Endodermal cell (in vitro differentiated cells): Measurements from ENCODE around the gene CR1. TPM values are rescaled to one million over a fixed set of nuclear protein-coding genes. Genes with fewer than 3 reads are reported as not detected.
"Not testable (repeated sequence)": the region's sequence is repeated elsewhere in the genome, so short reads cannot be mapped to it uniquely, and the experiment has no call there.

Experiments used
- DNase-seq: peaks from one replicate; pipeline ENCODE4 v3.0.0-alpha.2; 2017
- H3K27ac ChIP-seq: 2 replicates; pipeline ENCODE4 v1.5.1; 2013; ENCODE audit warnings: mild to moderate bottlenecking, low read depth, low read length, moderate library complexity
- H3K27me3 ChIP-seq: 2 replicates; pipeline ENCODE4 v1.6.1; 2013; ENCODE audit warnings: mild to moderate bottlenecking, low read length, moderate library complexity; ENCODE audit not compliant: insufficient read depth, control insufficient read depth, poor library complexity, severe bottlenecking
- H3K36me3 ChIP-seq: 2 replicates; pipeline ENCODE4 v1.7.0; 2013; ENCODE audit warnings: mild to moderate bottlenecking, low read length, moderate library complexity; ENCODE audit not compliant: control insufficient read depth, insufficient read depth
- H3K4me1 ChIP-seq: one replicate; pipeline ENCODE4 v1.7.0; 2013; ENCODE audit warnings: low read length; ENCODE audit not compliant: control insufficient read depth, insufficient read depth
- H3K4me3 ChIP-seq: 2 replicates; pipeline ENCODE4 v1.5.1; 2013; ENCODE audit warnings: mild to moderate bottlenecking, low read length, moderate library complexity
- H3K9ac ChIP-seq: 2 replicates; pipeline ENCODE4 v1.6.1; 2013; ENCODE audit warnings: mild to moderate bottlenecking, low read length, moderate library complexity; ENCODE audit not compliant: poor library complexity, severe bottlenecking; ENCODE audit errors: extremely low read depth
- H3K9me3 ChIP-seq: 2 replicates; pipeline ENCODE4 v1.6.1; 2013; ENCODE audit warnings: mild to moderate bottlenecking, low read length, moderate library complexity; ENCODE audit not compliant: control insufficient read depth
- H3K27ac Mint-ChIP-seq: 2 replicates; pipeline ENCODE4 v1.8.0; 2020; ENCODE audit warnings: mixed read lengths
- H3K27me3 Mint-ChIP-seq: 2 replicates; pipeline ENCODE4 v1.8.0; 2021; ENCODE audit warnings: mild to moderate bottlenecking, mixed read lengths; ENCODE audit not compliant: insufficient read depth
- H3K36me3 Mint-ChIP-seq: 2 replicates; pipeline ENCODE4 v1.8.0; 2020; ENCODE audit warnings: low read depth, mixed read lengths
- H3K4me1 Mint-ChIP-seq: 2 replicates; pipeline ENCODE4 v1.8.0; 2020; ENCODE audit warnings: mixed read lengths
- H3K4me3 Mint-ChIP-seq: 2 replicates; pipeline ENCODE4 v1.8.0; 2020; ENCODE audit warnings: mild to moderate bottlenecking, moderate library complexity, mixed read lengths
- H3K9me3 Mint-ChIP-seq: 2 replicates; pipeline ENCODE4 v1.8.0; 2020; ENCODE audit warnings: mild to moderate bottlenecking, mixed read lengths
- CTCF ChIP-seq: fragments of 200-600 bp; sonication (generic); conservative IDR thresholded peaks from 2 replicates; pipeline ENCODE4 v1.5.0; 2021; ENCODE audit warnings: antibody characterized with exemption, mild to moderate bottlenecking
- WGBS, 2 experiments: methylation state at CpG; one replicate each; pipeline versions ENCODE4 v1.1.5 to v1.1.7; 2013; ENCODE audit warnings: missing lambda C conversion rate in 2 of 2, mixed read lengths in 1 of 2; ENCODE audit not compliant: insufficient coverage in 1 of 2, insufficient read length in 1 of 2; 5-methylcytosine and 5-hydroxymethylcytosine counted together
- total RNA-seq, 2 donors: library from RNA; stranded (reverse); fragmentation: NEBNext Ultra II Directional in 1 of 2; extraction: Animal tissue kit (Norgen Biotek cat#: 25700) in 1 of 2; gene quantifications; 2 replicates in 1 of 2; 3 replicates in 1 of 2; pipeline ENCODE4 v1.2.1, GENCODE V29; 2021

The CR1 gene
- total RNA-seq, 2 donors from 2014 or later = 0.07 TPM; not detected in 1

DNA sequence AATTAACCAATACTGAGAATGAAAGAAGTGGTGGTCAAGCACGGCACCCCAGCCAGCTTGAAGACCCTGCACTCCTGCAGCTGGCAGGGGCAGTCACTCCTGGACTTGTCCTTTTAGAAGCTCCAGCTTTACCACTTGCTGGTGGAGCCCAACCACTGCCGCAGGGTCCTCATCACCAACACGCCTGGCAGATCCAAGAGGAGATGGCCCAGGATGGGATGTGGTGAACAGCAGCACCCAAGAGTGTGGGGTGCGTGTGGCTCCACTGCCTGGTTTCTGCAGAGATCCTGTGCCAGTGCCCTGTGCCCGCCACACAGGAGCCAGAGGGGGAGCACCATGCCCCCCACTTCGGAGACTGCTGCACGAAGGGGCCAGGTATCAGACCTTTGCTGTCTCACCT lies 162.5 kb downstream of the CR1 start:
- H3K4me1 Mint-ChIP-seq = peaks cover 4% of the 10 kb centered on the region
- no peaks in the 10 kb centered on the region for H3K27me3 Mint-ChIP-seq
- H3K4me3 Mint-ChIP-seq = no peak overlapping the region
- no peak overlapping the region for H3K27ac Mint-ChIP-seq
- no peak for DNase-seq
- Histone ChIP-seq H3K4me3 (no peak overlapping the region), H3K27ac (no peak overlapping the region), H3K9me3 (no peaks in the 10 kb centered on the region), H3K27me3 (no peaks in the 10 kb centered on the region), H3K9ac (no peak overlapping the region), H3K4me1 (no peaks in the 10 kb centered on the region), H3K36me3 (no peaks in the 10 kb centered on the region)
- peaks cover 11% of the 10 kb centered on the region for H3K9me3 Mint-ChIP-seq
- 81 to 86% methylated on average over 6 to 7 of the region's 7 CpGs for WGBS, 2 experiments
- no peak for TF ChIP-seq CTCF
- peaks cover 2% of the 10 kb centered on the region for H3K36me3 Mint-ChIP-seq

DNA sequence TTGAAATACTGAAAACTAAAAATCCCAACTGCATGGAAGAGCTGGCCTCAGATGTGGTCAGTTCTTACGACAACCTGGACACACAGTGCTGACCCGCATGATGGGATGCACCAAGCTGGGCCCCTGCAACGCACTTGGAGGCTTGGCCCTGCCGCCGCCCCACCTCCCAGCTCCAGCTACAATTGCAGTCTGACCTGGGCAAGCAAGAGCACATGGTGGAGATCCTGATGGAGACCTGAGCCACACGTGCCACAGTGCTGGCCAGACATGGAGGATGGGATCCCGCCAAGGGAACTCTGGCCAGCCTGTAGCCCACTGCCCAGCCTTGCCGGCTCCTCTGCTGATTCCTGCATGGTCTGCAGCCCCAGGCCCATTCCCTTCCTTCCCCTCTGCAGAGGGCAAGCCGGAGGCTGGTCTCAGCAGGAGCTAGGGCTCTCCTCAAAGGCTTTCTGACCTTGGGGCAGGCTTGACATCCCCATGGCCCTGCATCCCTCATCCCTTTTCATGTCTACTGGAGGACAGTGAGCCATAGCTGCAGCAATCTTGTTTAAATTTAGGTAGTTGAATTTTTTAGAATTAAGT lies 163.0 kb downstream of the CR1 start:
- Histone ChIP-seq H3K9me3 (peaks cover 6% of the 10 kb centered on the region), H3K27me3 (no peaks in the 10 kb centered on the region), H3K4me1 (no peaks in the 10 kb centered on the region), H3K27ac (no peak overlapping the region), H3K4me3 (no peak overlapping the region), H3K36me3 (no peaks in the 10 kb centered on the region), H3K9ac (no peak overlapping the region)
- TF ChIP-seq CTCF = no peak
- H3K4me3 Mint-ChIP-seq = no peak overlapping the region
- WGBS, 2 experiments = 64 to 88% methylated on average over 2 to 9 of the region's 9 CpGs
- DNase-seq = no peak
- peaks cover 2% of the 10 kb centered on the region for H3K36me3 Mint-ChIP-seq
- H3K27me3 Mint-ChIP-seq = no peaks in the 10 kb centered on the region
- H3K4me1 Mint-ChIP-seq = peaks cover 4% of the 10 kb centered on the region
- peaks cover 17% of the 10 kb centered on the region for H3K9me3 Mint-ChIP-seq
- H3K27ac Mint-ChIP-seq = no peak overlapping the region

DNA sequence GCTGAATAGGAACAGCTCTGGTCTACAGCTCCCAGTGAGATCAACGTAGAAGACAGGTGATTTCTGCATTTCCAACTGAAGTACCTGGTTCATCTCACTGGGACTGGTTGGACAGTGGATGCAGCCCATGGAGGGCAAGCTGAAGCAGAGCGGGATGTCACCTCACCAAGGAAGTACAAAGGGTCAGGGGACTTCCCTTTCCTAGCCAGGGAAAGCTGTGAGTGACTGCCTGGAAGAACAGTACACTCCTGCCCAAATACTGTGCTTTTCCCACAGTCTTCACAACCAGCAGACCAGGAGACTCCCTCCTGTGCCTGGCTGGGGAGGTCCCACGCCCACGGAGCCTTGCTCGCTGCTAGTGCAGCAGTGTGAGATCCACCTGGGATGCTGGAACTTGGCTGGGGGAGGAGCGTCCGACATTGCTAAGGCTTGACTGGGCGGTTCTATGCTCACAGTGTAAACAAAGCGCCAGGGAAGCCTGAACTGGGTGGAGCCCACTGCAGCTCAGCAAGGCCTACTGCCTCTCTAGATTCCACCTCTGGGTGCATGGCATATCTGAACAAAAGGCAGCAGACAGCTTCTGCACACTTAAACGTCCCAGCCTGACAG lies 163.7 kb downstream of the CR1 start:
- WGBS, 2 experiments = 82 to 94% methylated on average over 7 to 10 of the region's 10 CpGs
- no peaks in the 10 kb centered on the region for H3K27me3 ChIP-seq
- H3K27me3 Mint-ChIP-seq = no peaks in the 10 kb centered on the region
- H3K9ac ChIP-seq = no peak overlapping the region
- no peak for DNase-seq
- no peaks in the 10 kb centered on the region for H3K4me1 ChIP-seq
- H3K9me3 ChIP-seq = peaks cover 12% of the 10 kb centered on the region
- no peak overlapping the region for H3K4me3 Mint-ChIP-seq
- H3K36me3 Mint-ChIP-seq = peaks cover 2% of the 10 kb centered on the region
- H3K27ac Mint-ChIP-seq = no peak overlapping the region
- H3K4me1 Mint-ChIP-seq = peaks cover 3% of the 10 kb centered on the region
- TF ChIP-seq CTCF = no peak
- peaks cover 23% of the 10 kb centered on the region for H3K9me3 Mint-ChIP-seq
- H3K36me3 ChIP-seq = no peaks in the 10 kb centered on the region
- no peak overlapping the region for H3K27ac ChIP-seq
- H3K4me3 ChIP-seq = no peak overlapping the region

DNA sequence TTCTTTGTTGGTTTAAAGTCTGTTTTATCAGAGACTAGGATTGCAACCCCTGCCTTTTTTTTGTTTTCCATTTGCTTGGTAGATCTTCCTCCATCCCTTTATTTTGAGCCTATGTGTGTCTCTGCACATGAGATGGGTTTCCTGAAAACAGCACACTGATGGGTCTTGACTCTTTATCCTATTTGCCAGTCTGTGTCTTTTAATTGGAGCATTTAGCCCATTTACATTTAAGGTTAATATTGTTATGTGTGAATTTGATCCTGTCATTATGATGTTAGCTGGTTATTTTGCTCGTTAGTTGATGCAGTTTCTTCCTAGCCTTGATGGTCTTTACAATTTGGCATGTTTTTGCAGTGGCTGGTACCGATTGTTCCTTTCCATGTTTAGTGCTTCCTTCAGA lies 165.5 kb downstream of the CR1 start:
- H3K4me1 Mint-ChIP-seq, H3K27me3 ChIP-seq, H3K9ac ChIP-seq, H3K36me3 ChIP-seq, H3K27ac ChIP-seq, H3K4me3 Mint-ChIP-seq, DNase-seq, H3K36me3 Mint-ChIP-seq, H3K27me3 Mint-ChIP-seq, H3K27ac Mint-ChIP-seq, H3K4me1 ChIP-seq, H3K4me3 ChIP-seq: not testable (repeated sequence)
- H3K9me3 ChIP-seq = peaks cover 20% of the 10 kb centered on the region
- peaks cover 38% of the 10 kb centered on the region for H3K9me3 Mint-ChIP-seq
- WGBS, 2 experiments = 100% methylated on average over 1 of the region's 2 CpGs; no CpG with 5 or more reads in 1 of the 2 experiments
